22Rv1 (cell line): ENCODE results near the gene MYF6.

Source experiments
- CTCF ChIP-seq: fragments of 450-650 bp; IDR thresholded peaks from 2 replicates; pipeline ENCODE4 v1.5.1; 2017; ENCODE audit warnings: mild to moderate bottlenecking
- ZFX ChIP-seq: fragments of 450-650 bp; IDR thresholded peaks from 2 replicates; pipeline ENCODE4 v1.6.1; 2017; ENCODE audit warnings: antibody characterized with exemption, borderline replicate concordance

- TF ChIP-seq CTCF = no peak
- TF ChIP-seq ZFX = no peak
These were observed 9.4 kb downstream of the MYF6 start, which contains the start of gene MYF5 for GRCh38 chr12:80716696-80717469.
